GM21786 (cell line): ENCODE data around the gene DRAM1.
A peak's percentile ranks its signal among the peaks of the same experiment; 100 is the strongest.
"Not testable (repeated sequence)": the region's sequence is repeated elsewhere in the genome, so short reads cannot be mapped to it uniquely, and the experiment has no call there.

Experiments used
- ATAC-seq: cut with Tn5 transposase; IDR thresholded peaks from one replicate; pipeline ENCODE4 v1.9.1; 2021; ENCODE audit not compliant: unreplicated experiment

Gene DRAM1

GRCh38 chr12:101858361-101858760 is 19.0 kb upstream of the DRAM1 start:
- ATAC-seq = no peak

- ATAC-seq = peak; percentile 54
These were observed 17.4 kb upstream of the DRAM1 start for GRCh38 chr12:101859664-101860607.

GRCh38 chr12:101861688-101862087 is 15.7 kb upstream of the DRAM1 start:
- ATAC-seq = not testable (repeated sequence)

DNA sequence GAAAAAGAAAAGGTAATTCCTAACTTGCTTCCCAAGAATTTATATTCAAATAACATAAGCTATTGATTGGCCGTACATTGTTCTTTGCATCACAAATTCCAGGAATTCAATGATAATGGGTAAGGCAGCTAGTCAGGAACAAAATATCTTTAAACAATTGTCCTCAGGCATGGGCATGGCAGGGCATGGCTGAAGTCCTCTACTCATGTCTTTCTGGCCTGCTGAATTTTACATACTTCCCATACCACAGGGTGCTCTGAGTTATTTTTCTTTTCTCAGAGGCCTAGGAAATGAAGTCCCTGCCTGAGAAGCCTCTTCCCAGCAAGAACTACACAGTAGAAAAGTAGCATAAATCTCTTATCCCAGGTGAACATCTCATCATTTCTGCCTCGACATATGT is 15.1 kb upstream of the DRAM1 start:
- ATAC-seq = no peak

- ATAC-seq = no peak
These were observed 13.4 kb upstream of the DRAM1 start for GRCh38 chr12:101863981-101864380.

GRCh38 chr12:101866615-101867373 is 10.6 kb upstream of the DRAM1 start:
- ATAC-seq = no peak

DNA sequence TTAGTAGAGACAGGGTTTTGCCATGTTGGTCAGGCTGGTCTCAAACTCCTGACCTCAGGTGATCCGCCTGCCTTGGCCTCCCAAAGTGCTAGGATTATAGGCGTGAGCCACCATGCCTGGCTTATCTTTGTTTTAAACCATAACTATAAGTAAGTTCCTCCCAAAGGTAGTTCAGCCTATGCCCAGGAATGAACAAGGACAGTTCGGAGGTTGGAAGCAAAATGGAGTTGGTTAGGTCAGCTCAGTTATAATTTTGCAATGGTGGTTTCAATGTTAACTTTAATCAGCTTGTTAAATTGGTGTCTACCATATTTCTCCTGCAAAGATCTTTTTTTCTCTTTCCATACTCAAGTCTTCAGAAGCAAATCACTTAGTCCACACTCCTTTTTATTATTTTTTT is 9.8 kb upstream of the DRAM1 start:
- not testable (repeated sequence) for ATAC-seq

GRCh38 chr12:101870925-101871324 is 6.5 kb upstream of the DRAM1 start:
- ATAC-seq = no peak

DNA sequence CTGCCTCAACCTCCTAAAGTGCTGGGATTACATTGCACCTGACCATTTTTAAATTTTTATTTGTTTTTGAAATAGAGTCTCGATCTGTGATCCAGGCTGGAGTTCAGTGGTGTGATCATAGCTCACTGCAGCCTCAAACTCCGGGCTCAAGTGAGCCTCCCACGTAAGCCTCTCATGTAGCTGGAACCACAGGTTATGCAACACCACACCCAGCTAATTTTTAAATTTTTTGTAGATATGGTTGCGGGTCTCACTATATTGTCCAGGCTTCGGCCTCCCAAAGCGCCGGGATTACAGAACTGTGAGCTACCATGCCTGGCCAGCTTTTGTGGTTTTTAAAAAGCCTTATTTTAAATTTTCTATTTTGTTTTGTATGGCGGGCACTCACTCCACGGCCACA is 2.2 kb upstream of the DRAM1 start:
- no peak for ATAC-seq

DNA sequence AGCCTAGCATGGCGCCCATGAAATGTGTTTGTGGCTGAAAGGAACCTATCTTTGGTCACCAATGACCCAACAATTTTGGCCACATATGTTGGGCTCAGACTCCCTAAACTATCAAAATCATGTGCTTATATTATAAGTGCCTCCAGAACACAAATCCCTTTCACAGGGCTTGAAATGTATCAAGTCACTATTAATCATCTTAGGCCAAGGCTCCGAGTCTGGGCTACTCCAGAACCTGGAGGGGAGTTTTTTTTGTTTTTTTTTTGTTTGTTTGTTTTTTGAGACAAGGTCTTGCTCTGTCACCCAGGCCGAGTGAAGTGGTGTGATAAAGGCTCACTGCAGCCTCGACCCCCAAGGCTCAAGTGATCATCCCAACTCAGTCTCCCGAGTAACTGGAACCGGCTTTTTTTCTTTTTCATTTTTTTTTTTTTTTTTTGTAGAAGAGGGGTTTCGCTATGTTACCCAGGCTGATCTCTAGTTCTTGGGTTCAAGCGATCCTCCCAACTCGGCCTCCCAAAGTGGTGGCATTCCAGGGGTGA is 989 bp upstream of the DRAM1 start:
- ATAC-seq = no peak

- peak; percentile 12 for ATAC-seq
These were observed 444 bp downstream of the DRAM1 start for GRCh38 chr12:101877806-101878242.

GRCh38 chr12:101878243-101878821 is 952 bp downstream of the DRAM1 start:
- ATAC-seq = no peak

GRCh38 chr12:101880769-101881168 is 3.4 kb downstream of the DRAM1 start:
- ATAC-seq = no peak

DNA sequence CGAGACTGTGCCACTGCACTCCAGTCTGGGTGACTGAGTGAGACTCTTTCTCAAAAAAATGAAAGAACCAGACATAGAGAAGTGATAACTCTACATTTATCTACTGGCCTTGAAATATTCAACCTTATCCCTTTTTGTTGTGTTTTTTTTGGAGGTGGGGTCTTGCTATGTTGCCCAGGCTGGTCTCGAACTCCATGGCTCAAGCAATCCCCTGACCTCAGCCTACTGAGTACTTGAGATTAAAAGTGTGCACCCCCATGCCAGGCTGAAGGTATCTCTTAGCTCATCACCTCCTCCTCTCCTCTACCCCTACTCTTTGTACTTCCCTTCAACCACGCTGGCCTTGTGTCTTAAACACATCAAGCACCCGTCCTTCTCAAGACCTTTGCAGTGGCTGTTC is 3.8 kb downstream of the DRAM1 start:
- ATAC-seq = no peak

GRCh38 chr12:101884174-101884573 is 6.8 kb downstream of the DRAM1 start:
- no peak for ATAC-seq

DNA sequence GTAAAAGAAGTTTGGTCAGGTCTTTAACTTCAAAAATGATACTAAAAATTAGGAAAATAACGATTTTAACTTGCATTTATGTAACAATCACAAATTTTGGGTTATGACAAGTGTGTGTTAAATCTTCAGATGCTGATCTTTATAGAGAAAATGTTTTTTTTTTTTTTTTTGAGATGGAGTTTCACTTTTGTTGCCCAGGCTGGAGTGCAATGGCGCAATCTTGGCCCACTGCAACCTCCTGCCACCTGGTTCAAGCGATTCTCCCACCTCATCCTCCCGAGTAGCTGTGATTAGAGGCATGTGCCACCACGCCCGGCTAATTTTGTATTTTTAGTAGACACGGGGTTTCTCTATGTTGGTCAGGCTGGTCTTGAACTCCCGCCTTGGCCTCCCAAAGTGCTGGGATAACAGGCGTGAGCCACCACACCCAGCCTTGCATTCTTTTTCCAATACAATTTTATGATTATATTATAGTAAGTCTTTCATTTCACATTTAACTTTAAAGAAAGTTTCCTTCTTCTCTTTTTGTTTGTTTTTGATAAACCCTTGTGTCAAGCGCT is 7.5 kb downstream of the DRAM1 start:
- ATAC-seq = not testable (repeated sequence)

- peak; percentile 70 for ATAC-seq
These were observed 8.7 kb downstream of the DRAM1 start for GRCh38 chr12:101885912-101886561.

GRCh38 chr12:101889211-101889752 is 11.9 kb downstream of the DRAM1 start:
- no peak for ATAC-seq

GRCh38 chr12:101891462-101891971 is 14.1 kb downstream of the DRAM1 start:
- ATAC-seq = peak; percentile 97

GRCh38 chr12:101892794-101893193 is 15.4 kb downstream of the DRAM1 start:
- no peak for ATAC-seq
